Measurements from ENCODE around the gene LYSMD4. TPM values are rescaled to one million over a fixed set of nuclear protein-coding genes. Genes with fewer than 3 reads are reported as not detected.

The LYSMD4 gene
- total and polyA plus RNA-seq, 10 of the 15 experiments (the other 5 are each of a cell fraction or from before 2014, with no cell fraction given) = 1.8 to 5.8 (median 3.9) TPM

- TF ChIP-seq MLLT1 (IDR thresholded peaks at IDR 0.05) = 0 out of 2 replicates have a peak, but pooled peaks have one; percentile 38
- TF ChIP-seq RB1 (IDR thresholded peaks at IDR 0.05; ENCODE audit: borderline replicate concordance) = peak; percentile 65; the same call in 1 of the 2 replicates
- no peak; the same call in 1 of the 2 replicates for TF ChIP-seq GATAD2B (conservative IDR thresholded peaks at IDR 0.05; ENCODE audit: low read depth)
- TF ChIP-seq E2F4 (IDR thresholded peaks at IDR 0.05; ENCODE audit: low read depth, low read length) = no peak
- peak; percentile 73 for TF ChIP-seq SP1 (IDR thresholded peaks at IDR 0.05; ENCODE audit: low read depth, low read length)
- TF ChIP-seq POLR2A (IDR thresholded peaks at IDR 0.05; ENCODE audit: low read depth, low read length) = peak; percentile 83
- TF ChIP-seq NR2F1 (conservative IDR thresholded peaks at IDR 0.05) = peak; percentile 73
- peak; percentile 51; the same call in 1 of the 2 replicates for TF ChIP-seq SMARCA5 (IDR thresholded peaks at IDR 0.05)
- no peak; the same call in 1 of the 2 replicates for TF ChIP-seq CHD2 (IDR thresholded peaks at IDR 0.05; ENCODE audit: borderline replicate concordance, low read depth, low read length)
- TF ChIP-seq HDGF (IDR thresholded peaks at IDR 0.05) = 0 out of 2 replicates have a peak, but pooled peaks have one; percentile 41
- TF ChIP-seq MTA2 (IDR thresholded peaks at IDR 0.05; ENCODE audit: low read depth) = peak; percentile 38; the same call in 1 of the 2 replicates
- TF ChIP-seq IKZF2 (IDR thresholded peaks at IDR 0.05) = peak; percentile 29 to 31; a peak in 1 of 4 replicates
- no peak for TF ChIP-seq SMAD5 (IDR thresholded peaks at IDR 0.05; ENCODE audit: low read depth)
- TF ChIP-seq BACH1 (IDR thresholded peaks at IDR 0.05; ENCODE audit: borderline replicate concordance) = peak; percentile 98
- TF ChIP-seq MEF2A (IDR thresholded peaks at IDR 0.05; ENCODE audit: insufficient read depth, low read depth, low read length) = no peak
- no peak for TF ChIP-seq PML (IDR thresholded peaks at IDR 0.05; ENCODE audit: low read length)
- TF ChIP-seq ETV6 (conservative IDR thresholded peaks at IDR 0.05 in 1 of 2, IDR thresholded peaks at IDR 0.05 in 1 of 2; ENCODE audit: borderline replicate concordance in 1 of 2, low read depth in 1 of 2) = no peak
- TF ChIP-seq, protein P1, sequence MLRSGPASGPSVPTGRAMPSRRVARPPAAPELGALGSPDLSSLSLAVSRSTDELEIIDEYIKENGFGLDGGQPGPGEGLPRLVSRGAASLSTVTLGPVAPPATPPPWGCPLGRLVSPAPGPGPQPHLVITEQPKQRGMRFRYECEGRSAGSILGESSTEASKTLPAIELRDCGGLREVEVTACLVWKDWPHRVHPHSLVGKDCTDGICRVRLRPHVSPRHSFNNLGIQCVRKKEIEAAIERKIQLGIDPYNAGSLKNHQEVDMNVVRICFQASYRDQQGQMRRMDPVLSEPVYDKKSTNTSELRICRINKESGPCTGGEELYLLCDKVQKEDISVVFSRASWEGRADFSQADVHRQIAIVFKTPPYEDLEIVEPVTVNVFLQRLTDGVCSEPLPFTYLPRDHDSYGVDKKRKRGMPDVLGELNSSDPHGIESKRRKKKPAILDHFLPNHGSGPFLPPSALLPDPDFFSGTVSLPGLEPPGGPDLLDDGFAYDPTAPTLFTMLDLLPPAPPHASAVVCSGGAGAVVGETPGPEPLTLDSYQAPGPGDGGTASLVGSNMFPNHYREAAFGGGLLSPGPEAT (IDR thresholded peaks at IDR 0.05; ENCODE audit: low read depth) = 0 out of 2 replicates have a peak, but pooled peaks have one; percentile 50
- TF ChIP-seq ASH2L (IDR thresholded peaks at IDR 0.05; ENCODE audit: borderline replicate concordance, low read depth) = no peak
- TF ChIP-seq LARP7 (IDR thresholded peaks at IDR 0.05) = peak; percentile 23
- 0 out of 3 replicates have a peak, but pooled peaks of 1 of the 2 experiments have one; percentile 23 for TF ChIP-seq EGR1 (IDR thresholded peaks at IDR 0.05; ENCODE audit: borderline replicate concordance in 1 of 2, low read depth in 2 of 2, low read length in 2 of 2)
- no peak for TF ChIP-seq TCF3 (IDR thresholded peaks at IDR 0.05; ENCODE audit: borderline replicate concordance, insufficient read depth, low read depth, low read length)
Observed at GRCh38 chr15:99733268-99734039, at the start of gene LYSMD4 (continued).
